Mesendoderm (in vitro differentiated cells): ENCODE measurements around the gene ELF3.
"Not testable (repeated sequence)": the region's sequence is repeated elsewhere in the genome, so short reads cannot be mapped to it uniquely, and the experiment has no call there.

Experiments
- DNase-seq: peaks from one replicate; pipeline ENCODE4 v3.0.0; 2013
- H2AK5ac ChIP-seq: 2 replicates; pipeline ENCODE4 v1.6.1; 2013; ENCODE audit warnings: low read length, inconsistent platforms
- H2BK120ac ChIP-seq: 2 replicates; pipeline ENCODE4 v1.6.1; 2013; ENCODE audit warnings: low read depth, mild to moderate bottlenecking, low read length, moderate library complexity, mixed read lengths
- H2BK15ac ChIP-seq: replicated peaks from 2 replicates; pipeline ENCODE4 v1.6.1; 2013; ENCODE audit warnings: low read depth, mild to moderate bottlenecking, moderate library complexity
- H2BK5ac ChIP-seq: 2 replicates; pipeline ENCODE4 v1.6.1; 2013; ENCODE audit warnings: low read length, inconsistent platforms
- H3K18ac ChIP-seq: 2 replicates; pipeline ENCODE4 v1.6.1; 2013; ENCODE audit warnings: mild to moderate bottlenecking, low read length, mixed read lengths
- H3K23ac ChIP-seq: one replicate; pipeline ENCODE4 v1.6.1; 2013; ENCODE audit warnings: low read length
- H3K27ac ChIP-seq: 2 replicates; pipeline ENCODE4 v1.5.1; 2013; ENCODE audit warnings: low read depth, mild to moderate bottlenecking, inconsistent platforms, low read length, moderate library complexity
- H3K27me3 ChIP-seq: 2 replicates; pipeline ENCODE4 v1.6.1; 2013; ENCODE audit warnings: low read length, control low read depth, mild to moderate bottlenecking, inconsistent platforms; ENCODE audit not compliant: insufficient read depth, poor library complexity
- H3K36me3 ChIP-seq: 2 replicates; pipeline ENCODE4 v1.6.1; 2013; ENCODE audit warnings: low read length, inconsistent platforms; ENCODE audit not compliant: control insufficient read depth, insufficient read depth
- H3K4ac ChIP-seq: one replicate; pipeline ENCODE4 v1.6.1; 2013; ENCODE audit warnings: low read depth, mild to moderate bottlenecking, low read length, moderate library complexity
- H3K4me1 ChIP-seq: 2 replicates; pipeline ENCODE4 v1.6.1; 2013; ENCODE audit warnings: low read depth, low read length, inconsistent platforms; ENCODE audit not compliant: control insufficient read depth
- H3K4me2 ChIP-seq: 2 replicates; pipeline ENCODE4 v1.6.1; 2013; ENCODE audit warnings: low read length
- H3K4me3 ChIP-seq: 2 replicates; pipeline ENCODE4 v1.5.1; 2013; ENCODE audit warnings: mild to moderate bottlenecking, low read length
- H3K56ac ChIP-seq: one replicate; pipeline ENCODE4 v1.6.1; 2013; ENCODE audit warnings: low read length
- H3K79me1 ChIP-seq: 2 replicates; pipeline ENCODE4 v1.6.1; 2013; ENCODE audit warnings: low read length, inconsistent platforms
- H3K79me2 ChIP-seq: 2 replicates; pipeline ENCODE4 v1.6.1; 2013; ENCODE audit warnings: mild to moderate bottlenecking, low read length; ENCODE audit not compliant: control insufficient read depth, insufficient read depth
- H3K9ac ChIP-seq: 2 replicates; pipeline ENCODE4 v1.6.1; 2013; ENCODE audit warnings: low read length, inconsistent platforms
- H4K5ac ChIP-seq: one replicate; pipeline ENCODE4 v1.6.1; 2013; ENCODE audit warnings: low read length
- H4K8ac ChIP-seq: one replicate; pipeline ENCODE4 v1.6.1; 2013; ENCODE audit warnings: low read depth, mild to moderate bottlenecking, control low read depth, low read length, moderate library complexity
- WGBS: extraction: QIAGEN DNeasy Blood & Tissue Kit; methylation state at CpG from one replicate; pipeline ENCODE4 v1.1.7; 2013; ENCODE audit warnings: low lambda C conversion rate, missing lambda C conversion rate; ENCODE audit not compliant: insufficient coverage; ENCODE audit errors: extremely low coverage; 5-methylcytosine and 5-hydroxymethylcytosine counted together

The ELF3 gene

GRCh38 chr1:202018468-202019234 is 8.3 kb downstream of the ELF3 start:
- Histone ChIP-seq H3K4me1 (peaks cover 8% of the 10 kb centered on the region), H3K36me3 (no peaks in the 10 kb centered on the region), H2AK5ac (peak overlapping the region; percentile 88), H3K23ac (peak overlapping the region; percentile 94), H3K79me2 (no peaks in the 10 kb centered on the region), H2BK120ac (no peak overlapping the region), H3K4me3 (no peak overlapping the region), H2BK5ac (no peak overlapping the region), H2BK15ac (no peak overlapping the region), H4K8ac (no peak overlapping the region), H3K79me1 (no peaks in the 10 kb centered on the region), H3K4me2 (no peak overlapping the region), H3K9ac (peak overlapping the region; percentile 21), H3K18ac (no peak overlapping the region), H3K27ac (no peak overlapping the region), H3K4ac (no peak overlapping the region), H4K5ac (no peak overlapping the region), H3K27me3 (no peaks in the 10 kb centered on the region), H3K56ac (peak overlapping the region; percentile 37)
- DNase-seq = peak; percentile 43
- WGBS = no CpG with 5 or more reads among the region's 19 CpGs

- DNase-seq, H3K36me3 ChIP-seq, H3K9ac ChIP-seq, H3K18ac ChIP-seq, H2BK5ac ChIP-seq, H2BK120ac ChIP-seq, H3K27me3 ChIP-seq, H3K79me2 ChIP-seq, H4K5ac ChIP-seq, H2BK15ac ChIP-seq, H4K8ac ChIP-seq, H3K4me3 ChIP-seq, H3K4ac ChIP-seq, H2AK5ac ChIP-seq, H3K27ac ChIP-seq, H3K79me1 ChIP-seq, H3K4me2 ChIP-seq, H3K4me1 ChIP-seq: not testable (repeated sequence)
- peak overlapping the region; percentile 94 for H3K23ac ChIP-seq
- WGBS = no CpG with 5 or more reads among the region's 8 CpGs
- peak overlapping the region; percentile 37 for H3K56ac ChIP-seq
Observed at GRCh38 chr1:202019235-202019558, 8.8 kb downstream of the ELF3 start.

GRCh38 chr1:202023001-202023433 is 12.6 kb downstream of the ELF3 start:
- Histone ChIP-seq H2BK5ac (no peak overlapping the region), H3K4me3 (no peak overlapping the region), H3K9ac (no peak overlapping the region), H2BK15ac (no peak overlapping the region), H3K18ac (no peak overlapping the region), H3K4me2 (no peak overlapping the region), H3K27ac (no peak overlapping the region), H3K4ac (no peak overlapping the region), H3K56ac (no peak overlapping the region), H4K8ac (no peak overlapping the region), H3K23ac (no peak overlapping the region), H3K27me3 (no peaks in the 10 kb centered on the region), H2BK120ac (no peak overlapping the region), H3K79me1 (no peaks in the 10 kb centered on the region), H2AK5ac (no peak overlapping the region), H4K5ac (no peak overlapping the region), H3K4me1 (peaks cover 6% of the 10 kb centered on the region), H3K36me3 (no peaks in the 10 kb centered on the region), H3K79me2 (no peaks in the 10 kb centered on the region)
- no peak for DNase-seq
- WGBS = no CpG with 5 or more reads among the region's 6 CpGs

GRCh38 chr1:202029171-202029665 is 18.8 kb downstream of the ELF3 start:
- Histone ChIP-seq H3K23ac (no peak overlapping the region), H2AK5ac (no peak overlapping the region), H3K36me3 (no peaks in the 10 kb centered on the region), H3K4me2 (no peak overlapping the region), H3K4me3 (no peak overlapping the region), H3K4ac (no peak overlapping the region), H3K9ac (no peak overlapping the region), H4K8ac (no peak overlapping the region), H3K4me1 (peaks cover under 1% of the 10 kb centered on the region), H2BK15ac (no peak overlapping the region), H3K27ac (no peak overlapping the region), H3K27me3 (no peaks in the 10 kb centered on the region), H2BK5ac (no peak overlapping the region), H3K79me2 (no peaks in the 10 kb centered on the region), H3K18ac (no peak overlapping the region), H2BK120ac (no peak overlapping the region), H4K5ac (no peak overlapping the region), H3K56ac (no peak overlapping the region), H3K79me1 (no peaks in the 10 kb centered on the region)
- WGBS = no CpG with 5 or more reads among the region's 5 CpGs
- no peak for DNase-seq

- Histone ChIP-seq H3K4ac (no peak overlapping the region), H2AK5ac (no peak overlapping the region), H3K23ac (no peak overlapping the region), H4K8ac (no peak overlapping the region), H2BK15ac (no peak overlapping the region), H3K27ac (no peak overlapping the region), H3K4me1 (peaks cover 4% of the 10 kb centered on the region), H2BK120ac (no peak overlapping the region), H3K27me3 (no peaks in the 10 kb centered on the region), H4K5ac (no peak overlapping the region), H3K79me2 (no peaks in the 10 kb centered on the region), H3K4me3 (no peak overlapping the region), H3K9ac (no peak overlapping the region), H3K36me3 (no peaks in the 10 kb centered on the region), H3K56ac (no peak overlapping the region), H3K4me2 (no peak overlapping the region), H3K79me1 (no peaks in the 10 kb centered on the region), H3K18ac (no peak overlapping the region), H2BK5ac (no peak overlapping the region)
- WGBS = no CpG with 5 or more reads among the region's 2 CpGs
- no peak for DNase-seq
Observed at GRCh38 chr1:202029727-202030126, 19.3 kb downstream of the ELF3 start.

GRCh38 chr1:202031796-202032195 is 21.4 kb downstream of the ELF3 start:
- Histone ChIP-seq H3K79me2 (no peaks in the 10 kb centered on the region), H3K27ac (no peak overlapping the region), H3K27me3 (no peaks in the 10 kb centered on the region), H3K23ac (no peak overlapping the region), H2BK5ac (no peak overlapping the region), H2AK5ac (no peak overlapping the region), H3K56ac (no peak overlapping the region), H4K5ac (no peak overlapping the region), H3K4ac (no peak overlapping the region), H3K4me2 (no peak overlapping the region), H3K79me1 (no peaks in the 10 kb centered on the region), H3K4me3 (no peak overlapping the region), H3K36me3 (no peaks in the 10 kb centered on the region), H3K4me1 (peaks cover 4% of the 10 kb centered on the region), H2BK15ac (no peak overlapping the region), H3K9ac (no peak overlapping the region), H2BK120ac (no peak overlapping the region), H3K18ac (no peak overlapping the region), H4K8ac (no peak overlapping the region)
- no peak for DNase-seq
- no CpG with 5 or more reads among the region's 4 CpGs for WGBS
